ENCODE measurements around the gene NDUFC1.
"Not testable (repeated sequence)": the region's sequence is repeated elsewhere in the genome, so short reads cannot be mapped to it uniquely, and the experiment has no call there.

NDUFC1 gene

DNA sequence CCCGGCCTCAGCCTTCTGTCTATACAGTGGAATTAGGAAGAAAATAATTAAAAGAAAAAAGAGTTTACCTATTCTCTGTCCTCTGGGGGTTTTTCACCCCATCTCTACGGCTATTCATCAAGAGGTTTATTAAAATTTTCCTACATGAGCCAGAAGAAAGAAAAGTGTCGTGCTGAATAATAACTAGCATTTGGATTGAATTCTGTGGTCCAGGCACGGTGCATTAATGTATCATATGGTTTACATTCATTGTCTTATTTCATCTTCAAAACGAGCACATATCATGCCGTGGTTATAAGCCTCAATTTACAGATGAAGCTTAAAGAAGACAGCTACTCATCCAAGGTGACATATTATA, 6.4 kb downstream of the NDUFC1 start:
- DNase-seq = no peak

GRCh38 chr4:139295206-139295941, 6.9 kb downstream of the NDUFC1 start:
- DNase-seq = peak; percentile 58

DNA sequence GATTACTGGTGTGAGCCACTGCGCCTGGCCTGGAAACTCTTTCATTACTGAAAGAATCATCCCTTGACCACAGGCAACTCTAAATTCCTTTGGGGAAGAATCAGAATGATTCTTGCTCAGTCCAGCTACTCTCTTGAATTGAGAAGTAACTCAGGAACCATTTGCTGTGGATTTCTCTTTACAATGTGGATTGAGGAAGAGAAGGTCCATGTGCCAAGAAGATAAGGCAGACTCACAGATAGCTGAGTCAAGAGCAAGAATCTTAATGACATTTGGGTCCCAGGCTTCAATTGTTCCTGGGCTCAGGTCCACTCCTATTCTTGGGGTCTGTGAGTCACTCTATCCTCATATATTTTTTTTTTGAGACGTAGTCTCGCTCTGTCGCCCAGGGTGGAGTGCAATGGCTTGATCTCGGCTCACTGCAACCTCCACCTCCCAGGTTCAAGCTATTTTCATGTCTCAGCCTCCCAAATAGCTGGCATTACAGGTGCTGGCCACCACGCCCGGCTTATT, 16.0 kb downstream of the NDUFC1 start:
- DNase-seq = no peak

DNA sequence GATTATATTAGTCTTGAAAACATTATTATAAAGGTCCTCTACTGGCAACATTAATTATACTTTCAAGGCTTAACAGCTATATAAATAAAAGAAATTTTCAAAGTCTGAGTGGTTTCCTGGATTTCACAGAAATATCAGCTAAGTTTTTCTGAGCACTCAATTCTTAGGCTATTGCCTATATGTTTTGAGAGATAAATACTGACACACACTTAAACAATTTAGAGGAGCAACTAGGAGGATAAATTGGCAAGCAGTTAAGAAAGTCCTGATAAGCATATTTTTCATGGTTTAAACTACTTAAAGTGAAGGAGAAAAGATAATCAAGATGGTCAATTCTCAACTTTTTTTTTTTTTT, 19.6 kb downstream of the NDUFC1 start:
- DNase-seq = no peak

DNA sequence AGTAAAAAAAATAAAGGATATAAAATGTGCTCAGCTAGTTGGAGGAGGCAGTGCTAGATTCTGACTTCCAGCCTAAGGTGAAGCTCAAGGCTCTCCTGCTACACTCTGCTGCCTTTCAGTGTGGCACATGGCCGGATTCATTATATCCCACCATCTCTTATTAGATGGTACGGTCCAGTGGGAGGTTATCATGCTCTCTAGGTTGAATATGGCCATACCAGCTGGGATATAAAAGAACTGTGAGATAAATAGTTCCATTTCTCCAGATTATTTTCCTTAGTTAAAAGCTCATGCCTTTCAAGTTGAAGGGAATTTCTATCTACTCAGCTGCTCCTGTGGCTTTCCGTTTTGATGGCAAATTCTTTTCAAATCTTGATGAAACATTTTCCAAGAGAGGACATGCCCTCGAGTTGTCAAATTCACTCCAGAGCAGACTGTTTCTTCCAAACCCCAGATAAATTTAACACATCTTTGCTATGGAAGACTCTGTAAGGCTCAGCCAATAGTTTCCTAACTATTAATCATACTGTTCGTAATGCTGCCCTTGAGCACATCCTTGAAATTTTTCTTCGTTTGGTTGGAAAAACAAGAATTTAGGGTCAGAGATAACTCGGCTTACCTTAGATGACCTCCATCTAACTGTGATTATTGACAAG, 20.1 kb downstream of the NDUFC1 start:
- DNase-seq = no peak

GRCh38 chr4:139279760-139280620, 22.3 kb downstream of the NDUFC1 start, which contains the start of gene MGARP:
Gene MGARP (minus strand): TSS chr4:139280225. CDS start chr4:139280158, 67 bp downstream.
- no peak for DNase-seq

GRCh38 chr4:139278912-139279759, 23.1 kb downstream of the NDUFC1 start:
- no peak for DNase-seq

DNA sequence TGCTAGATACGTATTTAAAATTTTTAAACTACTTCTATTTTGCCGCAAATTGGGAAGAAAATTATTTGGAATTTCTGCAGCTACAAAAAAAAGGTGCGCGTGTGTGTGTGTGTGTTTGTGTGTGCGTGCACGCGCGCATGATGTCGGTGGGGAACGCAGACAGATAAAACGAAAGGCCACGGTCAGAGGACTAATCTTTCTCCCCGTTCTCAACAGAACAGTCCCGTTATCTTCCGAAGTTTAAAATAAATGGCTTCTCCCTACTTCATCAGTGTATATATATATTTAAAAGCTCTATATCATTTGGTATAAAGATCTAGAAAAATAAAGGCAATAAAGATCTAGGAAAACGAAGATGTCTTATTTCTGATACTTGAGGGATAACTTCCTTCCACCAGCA, 23.8 kb downstream of the NDUFC1 start:
- DNase-seq = no peak

- no peak for DNase-seq
Observed at GRCh38 chr4:139275281-139275735, 27.0 kb downstream of the NDUFC1 start.

DNA sequence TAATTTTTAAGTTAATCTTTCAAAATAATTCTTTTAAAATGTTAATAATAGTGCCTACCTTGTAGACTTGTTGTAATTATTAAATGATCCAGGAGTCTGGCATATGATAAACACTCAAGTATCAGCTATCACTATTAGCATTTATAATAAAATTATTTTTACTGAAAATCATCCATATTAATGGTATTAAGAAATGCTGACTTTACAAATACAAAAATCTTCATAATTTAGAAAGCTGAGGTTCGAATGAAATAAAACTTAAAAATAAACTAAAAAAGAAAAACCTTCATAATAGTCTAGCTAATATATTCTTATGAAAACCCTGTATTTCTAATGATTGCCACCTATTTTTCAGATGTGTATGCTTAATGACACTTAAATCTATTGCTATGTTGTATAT, 27.5 kb downstream of the NDUFC1 start:
- no peak for DNase-seq

- no peak for DNase-seq
Observed at GRCh38 chr4:139273835-139274234, 28.4 kb downstream of the NDUFC1 start.

- DNase-seq = no peak
Observed at GRCh38 chr4:139267301-139267700, 35.0 kb downstream of the NDUFC1 start.

- DNase-seq = no peak
Observed at GRCh38 chr4:139266583-139267257, 35.6 kb downstream of the NDUFC1 start.

- no peak for DNase-seq
Observed at GRCh38 chr4:139266208-139266582, 36.1 kb downstream of the NDUFC1 start.

DNA sequence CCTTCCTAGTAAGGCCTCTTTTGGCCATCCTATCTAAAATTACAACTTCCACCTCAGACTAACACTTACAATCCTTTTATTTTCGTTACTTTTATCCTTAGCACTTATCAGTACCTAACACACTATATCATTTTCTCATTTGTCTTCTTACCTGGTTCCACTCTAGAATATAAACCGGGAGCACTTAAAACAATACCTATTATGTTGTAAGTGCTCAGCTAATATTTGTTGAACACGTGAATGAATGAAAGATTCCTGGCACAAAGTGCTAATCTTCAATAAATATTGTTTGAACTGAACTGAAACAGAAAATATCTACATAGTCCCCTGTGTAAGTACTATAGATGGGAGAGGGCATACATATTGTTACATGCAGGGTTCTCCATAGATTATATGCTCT, 36.6 kb downstream of the NDUFC1 start:
- DNase-seq = peak; percentile 72

DNA sequence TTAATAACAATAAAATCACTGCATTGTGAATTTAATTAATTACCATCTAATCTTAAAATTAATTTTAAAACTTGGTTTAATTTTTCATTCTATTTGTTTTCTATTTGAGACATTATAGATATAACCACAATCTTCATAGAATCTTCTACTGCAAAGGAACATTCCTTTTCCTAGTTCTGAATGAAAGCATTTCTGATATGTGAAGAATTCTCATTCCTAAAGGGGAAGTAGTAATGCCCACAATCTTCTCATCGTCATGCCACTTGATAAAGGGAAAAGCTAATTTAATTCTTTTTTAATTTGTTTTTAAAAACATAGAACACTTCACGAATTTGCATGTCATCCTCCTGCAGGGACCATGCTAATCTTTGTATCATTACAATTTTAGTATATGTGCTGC, 45.9 kb downstream of the NDUFC1 start:
- no peak for DNase-seq

GRCh38 chr4:139255581-139255980, 46.7 kb downstream of the NDUFC1 start:
- DNase-seq = not testable (repeated sequence)

- no peak for DNase-seq
Observed at GRCh38 chr4:139253713-139254112, 48.6 kb downstream of the NDUFC1 start.

- DNase-seq = no peak
Observed at GRCh38 chr4:139253046-139253445, 49.2 kb downstream of the NDUFC1 start.

DNA sequence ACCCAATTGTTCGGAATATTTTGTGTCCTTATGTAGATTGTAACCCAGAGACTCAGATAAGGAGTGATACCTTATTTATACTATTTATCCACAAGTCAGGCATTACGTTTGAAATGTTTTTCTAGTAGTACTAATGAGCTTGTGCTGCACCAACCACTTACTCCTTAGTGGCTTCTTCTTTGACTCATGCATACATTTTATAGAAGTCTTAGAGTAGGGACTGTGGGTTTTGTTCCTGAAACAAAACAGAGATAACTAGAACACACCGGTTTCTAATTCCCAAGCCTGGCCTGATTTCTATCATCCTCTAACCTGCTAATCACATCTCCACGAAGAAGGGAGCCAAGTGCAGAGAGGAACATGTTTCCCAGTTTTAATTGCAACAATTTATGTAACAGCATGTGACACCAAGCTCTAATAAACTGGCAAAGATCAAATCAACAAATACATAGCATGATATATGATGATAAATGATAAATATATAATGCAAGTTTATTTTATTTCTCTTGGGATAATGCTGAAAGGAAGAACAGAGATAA, 54.5 kb downstream of the NDUFC1 start:
- DNase-seq = no peak

DNA sequence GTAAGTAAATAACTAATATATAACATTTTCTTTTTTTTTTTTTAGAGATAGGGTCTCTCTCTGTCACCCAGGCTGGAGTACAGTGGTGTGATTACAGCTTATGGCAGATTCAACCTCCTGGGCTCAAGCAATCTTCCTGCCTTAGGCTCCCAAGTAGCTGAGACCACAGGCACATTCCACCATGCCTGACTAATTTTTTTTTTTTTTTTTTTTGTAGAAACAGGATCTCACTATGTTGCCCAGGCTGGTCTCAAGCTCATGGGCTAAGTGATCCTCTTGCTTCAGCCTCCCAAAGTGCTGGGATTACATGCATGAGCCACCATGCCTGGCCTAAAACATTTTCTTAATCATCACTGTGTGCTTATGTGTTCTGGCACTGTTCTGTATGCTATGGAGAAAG, 55.0 kb downstream of the NDUFC1 start:
- no peak for DNase-seq

DNA sequence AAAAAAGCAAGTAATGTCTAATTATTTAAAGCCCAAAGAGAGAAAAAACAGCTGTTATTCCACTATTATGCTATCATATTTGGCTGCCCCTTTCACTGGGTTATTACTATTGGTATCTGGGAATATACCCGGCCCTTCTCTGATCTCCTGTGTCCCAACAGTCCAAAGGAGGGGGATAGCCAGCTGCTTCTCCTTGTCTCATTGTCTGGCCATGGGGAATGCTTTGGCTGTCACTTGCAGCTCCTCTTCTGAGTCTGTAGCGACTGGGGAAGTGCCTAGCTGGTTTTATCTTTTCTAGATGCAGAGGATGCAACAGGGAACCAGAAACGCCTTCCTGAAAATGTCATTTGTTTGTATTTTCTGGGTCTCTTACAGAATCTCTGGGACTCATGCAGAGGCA, 56.1 kb downstream of the NDUFC1 start:
- DNase-seq = no peak
